ENCODE measurements around the gene ATP6V0E1.
"Not testable (repeated sequence)": the region's sequence is repeated elsewhere in the genome, so short reads cannot be mapped to it uniquely, and the experiment has no call there.

Gene ATP6V0E1

DNA sequence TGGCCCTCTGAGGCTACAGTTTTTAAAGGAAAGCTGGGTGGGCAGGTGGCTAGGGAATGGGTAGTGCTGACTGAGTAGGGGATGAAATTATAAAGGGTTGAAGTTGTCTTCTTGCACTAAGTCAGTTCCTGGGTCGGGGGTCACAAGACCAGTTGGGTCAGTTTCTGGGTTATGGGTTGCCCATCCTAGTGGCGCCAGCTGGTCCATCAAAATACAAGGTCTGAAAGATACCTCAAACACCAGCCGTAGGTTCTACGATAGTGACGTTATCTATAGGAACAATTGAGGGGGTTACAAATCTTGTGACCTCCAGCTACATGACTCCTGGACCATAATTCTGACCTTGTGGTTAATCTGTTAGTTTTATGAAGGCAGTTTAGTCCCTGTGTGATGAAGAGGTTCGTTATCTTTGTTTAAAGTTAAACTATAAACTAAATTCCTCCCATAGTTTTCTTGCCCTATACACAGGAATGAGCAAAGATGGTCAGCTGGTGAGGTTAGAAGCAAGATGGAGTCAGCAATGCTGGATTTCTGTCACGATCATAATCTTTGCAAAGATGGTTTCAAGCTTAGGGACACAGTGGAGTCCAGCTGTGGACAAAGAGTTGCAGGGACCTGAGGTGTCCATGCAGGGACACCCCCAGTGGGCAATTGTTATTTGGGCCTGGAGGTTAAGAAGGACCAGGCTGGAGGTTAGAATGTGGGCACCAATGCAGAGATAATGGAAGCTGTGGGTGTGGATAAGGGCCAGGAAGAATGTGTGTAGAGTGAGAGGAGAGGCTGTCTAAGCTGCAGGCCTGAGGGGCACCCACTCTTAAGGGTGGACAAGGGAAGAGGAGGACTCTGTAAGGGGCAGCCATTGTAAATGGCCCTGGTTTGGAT is 58.6 kb downstream of the ATP6V0E1 start:
- no peak for DNase-seq

DNA sequence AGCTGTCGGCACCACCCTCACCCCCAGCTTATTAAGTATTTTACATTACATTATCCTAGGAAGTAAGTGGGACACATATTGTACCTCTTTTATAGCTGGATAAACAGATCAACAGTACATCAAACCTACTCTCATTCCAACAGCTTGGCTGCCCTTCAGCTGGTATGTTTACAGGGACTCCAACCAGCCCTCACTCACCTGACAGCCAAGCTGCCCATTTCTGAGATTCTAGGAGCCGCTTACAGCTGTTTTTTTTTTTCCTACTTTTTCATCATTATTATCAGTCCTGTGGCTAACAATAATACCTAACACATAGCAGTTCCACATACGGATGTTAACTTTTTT is 59.2 kb downstream of the ATP6V0E1 start:
- DNase-seq: no peak

DNA sequence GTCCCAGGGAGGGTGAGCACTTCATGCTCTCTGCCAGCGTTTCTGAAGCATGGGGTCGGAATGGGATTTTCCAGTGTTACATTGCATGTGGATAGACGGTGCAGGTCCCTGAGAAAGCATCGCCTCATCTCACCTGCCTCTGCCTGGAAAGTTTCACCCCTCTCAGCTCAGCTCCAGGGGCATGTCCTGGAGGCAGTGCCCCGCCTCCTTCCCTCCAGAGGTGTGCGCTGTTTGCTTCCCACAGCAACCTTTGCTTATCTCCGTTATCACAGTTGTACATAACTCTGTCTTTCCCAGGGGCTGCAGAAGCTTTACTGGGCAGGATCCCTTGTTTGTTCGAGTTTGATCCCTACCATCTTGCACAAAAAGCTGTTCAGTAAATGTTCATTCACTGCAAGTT is 61.9 kb downstream of the ATP6V0E1 start:
- DNase-seq: no peak

DNA sequence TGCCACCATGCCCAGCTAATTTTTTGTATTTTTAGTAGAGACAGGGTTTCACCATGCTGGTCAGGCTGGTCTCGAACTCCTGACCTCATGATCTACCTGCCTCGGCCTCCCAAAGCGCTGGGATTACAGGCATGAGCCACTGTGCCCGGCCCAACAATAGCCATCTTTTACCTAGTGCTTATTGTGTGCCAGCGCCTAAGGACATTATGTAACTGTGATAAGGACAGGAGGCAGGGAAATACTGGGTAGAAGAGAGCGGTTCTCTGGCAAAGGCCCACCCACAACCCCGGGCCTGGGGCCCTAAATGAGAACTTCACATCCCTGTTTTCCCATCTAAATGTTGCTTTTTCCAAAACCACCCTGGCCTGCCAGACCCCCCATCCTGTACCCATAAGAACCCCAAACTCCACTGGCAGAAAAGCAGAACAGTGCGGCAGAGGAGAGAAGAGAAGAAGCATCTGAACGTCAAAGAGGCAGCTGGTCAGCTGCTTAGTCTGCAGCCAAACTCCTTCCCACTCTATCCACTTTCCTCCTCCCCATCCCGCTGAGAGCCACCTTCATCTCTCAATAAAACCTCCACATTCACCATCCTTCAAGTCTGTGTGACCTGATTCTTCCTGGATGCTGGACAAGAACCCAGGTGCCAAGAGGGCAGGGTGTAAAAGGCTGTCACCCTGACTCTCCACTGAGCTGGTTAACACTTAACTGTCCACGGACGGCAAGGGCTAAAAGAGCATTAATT is 63.7 kb downstream of the ATP6V0E1 start:
- DNase-seq: not testable (repeated sequence)

DNA sequence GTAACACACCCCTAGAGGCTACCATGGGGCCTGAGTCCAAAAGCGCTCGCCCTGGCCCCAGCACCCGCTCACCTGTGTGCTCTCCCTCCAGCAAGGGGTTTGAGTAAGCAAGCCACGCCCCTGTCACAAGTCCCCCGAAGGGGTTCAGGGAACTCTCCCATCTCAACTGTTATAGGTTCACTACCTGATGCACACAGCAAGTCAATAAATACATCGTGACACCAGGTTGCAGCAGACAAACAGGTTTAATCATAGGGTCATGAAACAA is 64.2 kb downstream of the ATP6V0E1 start:
- no peak for DNase-seq

DNA sequence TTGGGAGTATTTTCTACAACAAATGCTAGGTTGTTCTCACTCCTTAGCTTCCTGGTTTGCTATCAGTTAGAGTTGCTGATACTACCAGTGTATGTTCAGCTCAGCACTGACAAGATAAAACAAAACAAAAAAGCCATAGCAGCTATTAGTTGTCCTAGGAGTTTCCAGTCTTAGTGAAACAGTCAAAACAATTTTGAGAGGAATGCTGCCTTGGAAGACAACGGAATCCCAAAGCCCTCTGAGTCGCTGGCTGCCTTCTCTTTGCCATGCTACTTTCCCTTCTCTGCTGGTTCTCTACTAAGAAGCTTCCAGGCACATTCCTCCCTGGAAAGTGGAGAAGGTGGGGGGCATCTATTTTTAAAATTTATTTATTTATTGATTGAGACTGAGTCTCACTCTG is 67.2 kb downstream of the ATP6V0E1 start:
- DNase-seq: no peak

DNA sequence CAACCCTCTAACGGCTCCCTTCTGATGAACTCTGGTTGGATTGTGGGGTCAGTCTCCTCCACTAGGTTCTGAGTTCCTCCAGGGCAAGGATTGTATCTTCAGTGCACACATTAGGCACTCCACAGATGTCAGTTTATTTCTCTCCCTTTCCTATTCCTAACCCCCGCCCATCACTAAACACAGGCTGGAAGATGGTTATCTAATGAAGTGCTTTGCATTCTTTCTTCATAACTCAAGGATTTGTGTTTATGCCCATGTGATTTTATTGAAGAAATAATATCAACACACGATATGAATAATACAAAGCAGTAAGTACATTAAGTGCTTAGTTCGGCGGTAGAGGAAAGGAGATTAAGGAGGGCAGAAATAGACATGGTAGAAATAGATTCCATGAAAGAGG is 68.2 kb downstream of the ATP6V0E1 start:
- no peak for DNase-seq

DNA sequence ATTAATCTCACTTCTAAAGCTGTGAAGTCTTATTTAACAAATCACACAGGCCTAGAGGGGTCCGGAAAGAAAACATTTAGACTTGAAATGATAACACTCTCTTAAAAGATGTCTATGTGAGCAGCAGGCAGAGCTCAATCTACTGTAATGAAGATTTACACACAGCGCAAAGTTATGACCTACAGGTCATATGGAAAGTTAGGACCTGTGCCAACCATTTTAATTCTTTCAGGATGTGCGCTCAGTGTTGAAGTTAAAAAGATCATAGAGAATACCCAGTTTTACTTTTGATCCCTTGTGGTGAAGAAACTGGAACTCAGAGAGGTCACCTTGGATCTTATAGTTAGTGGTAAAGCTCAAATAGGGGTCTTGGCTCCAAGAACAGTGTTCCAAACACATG is 69.5 kb downstream of the ATP6V0E1 start:
- no peak for DNase-seq

DNA sequence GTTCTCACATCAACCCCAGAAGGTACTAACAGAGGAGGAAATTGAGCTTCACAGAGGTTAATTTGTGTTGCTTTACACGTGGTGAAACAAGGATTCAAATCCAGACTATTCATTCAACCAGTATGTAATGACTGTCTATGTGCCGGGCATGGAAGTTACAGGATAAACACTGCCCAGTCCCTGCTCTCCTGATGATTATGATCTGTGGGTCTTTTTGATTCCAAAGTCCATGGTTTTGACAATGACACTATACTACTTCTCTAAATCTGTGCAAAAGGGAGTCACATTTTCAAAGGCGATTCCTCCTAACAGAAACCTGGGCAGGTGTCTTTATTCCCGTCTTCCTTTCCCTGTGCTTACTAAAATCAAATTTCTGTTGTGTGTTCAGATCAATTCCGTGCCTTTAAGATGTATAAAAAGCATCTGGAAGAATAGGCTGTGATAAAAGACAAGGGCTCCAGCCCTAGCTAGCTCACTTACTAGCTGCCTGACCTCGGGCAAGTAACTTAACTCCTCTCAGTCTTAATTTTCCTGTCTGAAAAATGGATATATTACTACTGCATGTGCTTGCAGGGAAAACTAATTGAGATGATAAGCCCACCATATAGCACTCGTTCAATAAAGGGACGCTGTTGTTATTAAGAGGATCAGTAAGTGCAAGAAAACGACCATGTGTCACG is 71.6 kb downstream of the ATP6V0E1 start:
- no peak for DNase-seq

DNA sequence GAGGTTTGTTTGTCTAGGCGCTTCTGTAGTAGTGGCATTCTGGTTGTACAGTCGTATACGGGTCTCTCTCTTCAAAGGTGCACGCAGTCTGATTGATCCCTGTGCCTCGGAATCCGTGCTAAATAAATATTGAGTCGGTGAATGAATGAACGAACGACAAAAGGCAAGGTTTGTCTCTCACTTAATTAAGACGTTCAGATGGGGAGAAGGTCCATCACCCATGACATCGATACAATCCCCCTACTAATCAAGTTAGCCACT is 72.1 kb downstream of the ATP6V0E1 start:
- no peak for DNase-seq

DNA sequence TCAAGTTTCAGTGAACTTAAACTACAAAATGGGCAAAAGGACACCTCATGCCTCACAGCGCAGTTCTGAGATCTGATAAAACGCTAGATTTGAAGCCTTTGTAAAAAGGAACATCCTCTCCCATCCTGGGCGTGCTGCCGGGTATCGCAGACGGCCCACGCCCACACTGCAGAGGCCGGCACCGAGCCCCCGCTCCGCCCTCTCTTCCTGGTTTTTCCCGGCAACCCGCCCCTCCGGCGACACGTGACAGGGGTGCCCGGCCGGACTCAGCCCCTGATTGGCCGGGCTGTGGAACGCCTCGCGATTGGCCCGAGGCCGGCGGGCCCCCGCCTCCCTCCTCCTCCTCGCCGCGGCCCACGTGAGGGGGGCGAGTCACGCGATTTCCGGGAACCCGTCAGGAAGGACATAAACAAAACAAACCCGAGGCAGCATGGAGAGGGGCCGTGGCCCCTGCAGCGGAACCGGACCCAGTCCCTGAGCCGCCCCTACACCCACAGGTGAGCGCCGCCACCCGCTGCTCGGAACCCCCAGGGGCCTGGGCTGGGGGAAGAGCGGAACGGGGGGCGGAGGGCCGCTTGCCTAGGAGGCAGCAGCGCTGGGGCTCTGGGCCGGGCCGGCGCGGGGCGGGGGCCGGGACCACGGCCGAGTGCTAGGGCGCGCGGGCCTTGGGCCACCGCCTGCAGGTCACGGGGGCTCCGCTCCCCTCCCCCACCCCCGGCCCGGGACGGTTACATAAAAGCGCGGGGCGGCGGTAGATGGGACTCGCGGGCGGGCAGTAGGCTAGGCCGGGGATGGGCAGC is 72.6 kb downstream of the ATP6V0E1 start, which contains the start of gene CREBRF:
TSS of gene CREBRF (plus strand) at position 370 of the 800 bp plus-strand sequence. CDS start 24,424 bp downstream, outside the sequence.
- DNase-seq: peak; percentile 47

DNA sequence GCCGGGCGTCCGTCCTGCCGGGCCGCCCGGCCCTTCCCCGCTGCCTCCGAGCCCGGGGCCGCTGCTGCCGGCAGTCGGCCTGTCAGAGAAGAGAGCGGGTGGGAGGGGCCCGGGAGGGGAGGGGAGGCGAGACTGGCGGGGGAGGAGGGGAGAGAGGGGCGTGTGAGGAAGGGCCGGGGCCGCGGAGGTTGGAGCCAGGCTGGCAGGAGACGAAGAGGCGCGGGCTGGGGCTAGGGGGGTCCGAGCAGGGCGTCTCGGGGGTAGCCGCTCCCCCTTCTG is 73.2 kb downstream of the ATP6V0E1 start:
- DNase-seq: no peak

DNA sequence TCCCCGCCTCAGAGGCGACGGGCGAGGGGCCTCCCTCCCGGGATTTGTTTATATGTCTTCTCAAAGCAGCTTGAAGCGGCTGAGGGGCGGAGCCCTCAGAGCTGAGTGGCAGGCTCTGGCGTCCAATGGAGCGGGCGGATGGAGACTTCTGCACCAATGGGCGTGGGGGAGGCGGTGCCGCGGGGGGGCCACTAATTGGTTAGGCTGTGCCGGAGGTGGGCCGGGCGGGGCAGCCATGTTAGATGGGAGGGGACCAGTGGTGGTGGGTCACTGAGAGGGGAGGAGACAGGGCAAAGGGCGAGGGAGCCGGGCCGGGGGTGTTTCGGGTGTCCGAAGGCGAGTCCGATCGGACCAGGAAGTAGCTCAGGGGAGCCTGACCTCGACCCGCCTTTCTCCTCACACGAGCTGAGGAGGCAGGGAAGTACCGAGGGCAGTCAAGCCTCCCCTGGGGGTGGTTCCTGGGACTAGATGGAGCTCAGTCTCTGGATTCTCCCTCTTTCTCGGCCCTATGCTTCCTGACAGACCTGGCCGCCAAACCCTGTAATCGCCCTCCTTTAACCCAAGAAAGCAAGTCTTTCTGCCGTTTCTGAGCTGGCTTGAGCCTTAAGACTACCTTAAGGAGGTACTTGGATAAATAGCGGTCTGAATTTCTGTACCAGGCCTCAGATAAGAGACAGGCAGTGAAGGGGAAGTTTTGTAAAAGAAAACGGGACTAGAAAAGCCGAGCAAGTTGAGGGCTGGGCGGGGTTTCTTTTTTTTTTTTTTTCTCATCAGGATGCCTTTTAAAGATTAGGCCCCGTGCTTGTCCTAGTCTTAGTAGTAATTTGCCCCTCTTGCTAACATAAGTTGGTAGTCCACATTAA is 73.7 kb downstream of the ATP6V0E1 start:
- peak; percentile 64 for DNase-seq

DNA sequence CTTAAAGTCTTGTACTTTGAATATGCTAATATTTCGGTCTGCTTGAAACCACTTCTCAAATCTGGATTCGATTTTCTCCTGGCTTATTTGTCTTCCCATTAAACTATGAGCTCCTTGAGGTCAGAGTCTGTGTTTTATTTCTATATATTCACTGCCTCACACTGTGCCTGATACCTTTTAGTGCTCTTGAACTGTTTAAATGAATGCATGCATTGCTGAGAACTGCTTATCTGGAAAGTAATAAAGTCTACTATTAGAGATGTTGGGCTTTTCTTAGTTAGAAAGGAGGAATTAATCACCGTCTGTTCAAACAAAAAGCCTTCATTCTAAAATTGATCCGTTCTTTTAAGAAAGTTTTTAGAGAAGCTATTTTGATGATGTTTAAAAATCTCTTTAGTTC is 78.6 kb downstream of the ATP6V0E1 start:
- DNase-seq: no peak

DNA sequence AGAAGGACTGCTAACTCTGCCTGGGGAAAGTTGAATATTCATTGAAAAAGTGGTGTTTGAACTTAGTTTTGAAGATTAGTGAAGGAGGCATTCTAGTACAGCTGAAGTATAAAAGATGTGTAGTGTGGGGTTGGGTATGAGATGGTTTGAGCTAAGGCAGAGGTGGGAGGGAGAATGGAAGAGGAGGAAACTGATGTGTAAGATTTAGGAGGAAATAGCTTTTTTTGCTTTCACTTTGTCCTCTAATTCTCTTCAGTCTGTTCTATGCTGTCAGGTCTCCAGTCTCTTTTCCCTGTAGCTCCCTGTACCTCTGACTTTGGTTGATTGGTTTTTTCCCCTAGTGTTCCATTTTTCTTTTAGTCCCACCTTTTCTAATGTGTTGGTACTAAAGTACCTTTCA is 81.6 kb downstream of the ATP6V0E1 start:
- DNase-seq: no peak

DNA sequence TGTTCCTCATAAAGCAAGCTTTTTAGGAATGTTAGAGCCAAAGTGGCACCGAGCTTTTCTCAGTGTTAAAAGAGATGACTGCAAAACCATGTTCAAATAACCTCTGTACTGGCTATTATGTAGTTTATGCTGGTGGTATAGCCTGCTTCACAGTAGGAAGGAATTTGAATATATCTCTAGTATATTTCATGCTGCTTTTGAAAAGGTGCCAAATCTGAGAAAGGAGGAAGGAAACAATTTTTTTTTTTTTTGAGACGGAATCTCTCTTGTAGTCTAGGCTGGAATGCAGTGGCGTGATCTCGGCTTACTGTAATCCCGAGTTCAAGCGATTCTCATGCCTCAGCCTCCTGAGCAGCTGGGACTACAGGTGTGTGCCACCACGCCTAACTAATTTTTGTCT is 86.1 kb downstream of the ATP6V0E1 start:
- no peak for DNase-seq

DNA sequence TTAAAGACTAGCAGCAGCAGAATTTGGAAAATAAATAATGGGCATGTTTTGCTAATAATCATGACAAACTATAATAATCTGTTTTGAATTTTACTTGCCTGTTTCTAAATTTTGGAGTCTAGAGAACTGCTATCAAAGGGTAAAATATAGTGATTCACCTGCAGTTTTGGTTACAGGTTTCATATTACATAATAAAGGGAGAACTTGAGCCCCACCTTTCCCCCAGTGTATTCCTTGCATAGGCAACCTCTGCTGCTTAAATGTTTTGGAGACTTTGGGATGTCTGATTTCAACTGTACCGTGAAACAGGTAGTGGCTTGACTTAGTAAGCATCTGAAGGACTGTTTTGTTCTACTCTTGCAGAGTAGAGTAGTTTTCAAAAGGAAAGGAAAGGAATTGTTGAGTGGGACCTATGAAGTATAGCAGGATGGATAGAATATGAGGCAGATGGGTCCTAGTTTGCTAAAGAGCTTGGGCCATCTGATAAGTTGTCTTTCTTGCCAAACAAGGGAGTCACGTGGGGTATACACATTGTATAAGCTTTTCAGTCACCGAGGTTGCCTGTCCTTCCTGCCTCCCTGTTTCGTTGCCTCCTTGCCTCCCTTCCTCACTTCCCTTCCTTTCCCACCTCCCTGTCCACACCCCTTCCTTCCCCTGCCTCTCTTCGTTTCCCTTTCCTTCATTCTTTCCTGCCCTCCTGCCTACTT is 91.7 kb downstream of the ATP6V0E1 start:
- DNase-seq: no peak

DNA sequence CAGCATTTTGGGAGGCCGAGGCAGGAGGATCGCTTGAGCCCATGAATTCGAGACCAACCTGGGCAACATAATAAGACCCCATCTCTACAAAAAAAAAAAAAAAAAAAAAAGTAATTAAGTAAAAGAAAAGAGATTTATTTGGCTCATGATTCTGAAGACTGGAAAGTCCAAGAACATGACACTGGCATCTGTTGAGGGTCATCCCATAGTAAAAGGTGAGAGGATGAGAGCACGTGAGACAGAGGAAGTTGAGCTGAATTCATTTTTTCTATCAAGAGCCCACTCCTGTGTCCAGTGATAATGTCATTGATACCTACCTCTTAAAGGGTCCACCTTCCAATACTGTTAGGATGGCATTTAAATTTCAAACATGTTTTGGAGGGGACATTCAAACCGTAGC is 92.4 kb downstream of the ATP6V0E1 start:
- no peak for DNase-seq

DNA sequence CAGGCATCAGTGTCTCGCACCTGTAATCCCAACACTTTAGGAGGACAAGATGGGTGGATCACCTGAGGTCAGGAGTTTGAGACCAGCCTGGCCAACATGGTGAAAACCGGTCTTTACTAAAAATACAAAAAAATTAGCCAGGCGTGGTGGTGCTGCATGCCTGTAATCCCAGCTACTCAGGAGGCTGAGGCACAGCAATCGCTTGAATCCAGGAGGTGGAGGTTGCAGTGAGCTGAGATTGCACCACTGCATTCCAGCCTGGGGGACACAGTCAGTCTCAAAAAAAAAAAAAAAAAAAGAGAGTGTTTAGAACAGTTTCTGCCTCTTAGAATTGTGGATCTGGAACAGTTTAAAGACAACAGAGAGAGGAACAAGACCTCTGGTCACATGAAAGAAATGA is 92.9 kb downstream of the ATP6V0E1 start:
- not testable (repeated sequence) for DNase-seq

DNA sequence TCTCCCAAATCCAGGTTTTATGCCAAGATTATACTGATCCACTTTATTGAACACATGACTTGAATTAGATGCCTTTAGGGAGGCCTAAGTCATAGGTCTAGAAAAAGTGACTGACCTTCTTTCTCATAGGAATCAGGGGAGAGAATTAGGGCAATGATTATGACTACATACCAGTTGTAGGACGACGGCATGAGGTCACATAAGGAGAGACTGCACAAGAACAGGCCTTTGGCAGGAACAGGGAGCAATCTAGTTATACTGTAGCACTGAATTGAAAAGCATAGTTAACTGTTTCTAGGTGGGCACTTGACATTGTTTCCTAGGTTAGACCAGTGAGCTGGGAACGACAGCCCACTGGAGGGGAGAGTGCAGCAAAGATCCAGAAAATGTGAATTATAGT is 95.3 kb downstream of the ATP6V0E1 start:
- DNase-seq: no peak
